Measurements from ENCODE around the gene MEX3A. TPM values are rescaled to one million over a fixed set of nuclear protein-coding genes. Genes with fewer than 3 reads are reported as not detected.
"Not testable (repeated sequence)": the region's sequence is repeated elsewhere in the genome, so short reads cannot be mapped to it uniquely, and the experiment has no call there.

Gene MEX3A
- total RNA-seq, 2 donors from 2014 or later = 0.15 to 0.47 TPM

GRCh38 chr1:156074661-156075060 is 7.6 kb downstream of the MEX3A start:
- H3K36me3 ChIP-seq = no peaks in the 10 kb centered on the region
- no peak for DNase-seq (ENCODE audit: low spot score)
- H3K27me3 ChIP-seq = no peaks in the 10 kb centered on the region
- TF ChIP-seq, protein P1, sequence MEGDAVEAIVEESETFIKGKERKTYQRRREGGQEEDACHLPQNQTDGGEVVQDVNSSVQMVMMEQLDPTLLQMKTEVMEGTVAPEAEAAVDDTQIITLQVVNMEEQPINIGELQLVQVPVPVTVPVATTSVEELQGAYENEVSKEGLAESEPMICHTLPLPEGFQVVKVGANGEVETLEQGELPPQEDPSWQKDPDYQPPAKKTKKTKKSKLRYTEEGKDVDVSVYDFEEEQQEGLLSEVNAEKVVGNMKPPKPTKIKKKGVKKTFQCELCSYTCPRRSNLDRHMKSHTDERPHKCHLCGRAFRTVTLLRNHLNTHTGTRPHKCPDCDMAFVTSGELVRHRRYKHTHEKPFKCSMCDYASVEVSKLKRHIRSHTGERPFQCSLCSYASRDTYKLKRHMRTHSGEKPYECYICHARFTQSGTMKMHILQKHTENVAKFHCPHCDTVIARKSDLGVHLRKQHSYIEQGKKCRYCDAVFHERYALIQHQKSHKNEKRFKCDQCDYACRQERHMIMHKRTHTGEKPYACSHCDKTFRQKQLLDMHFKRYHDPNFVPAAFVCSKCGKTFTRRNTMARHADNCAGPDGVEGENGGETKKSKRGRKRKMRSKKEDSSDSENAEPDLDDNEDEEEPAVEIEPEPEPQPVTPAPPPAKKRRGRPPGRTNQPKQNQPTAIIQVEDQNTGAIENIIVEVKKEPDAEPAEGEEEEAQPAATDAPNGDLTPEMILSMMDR (IDR thresholded peaks at IDR 0.05) = no peak
- H3K9me3 ChIP-seq = no peaks in the 10 kb centered on the region
- no peak overlapping the region for H3K27ac ChIP-seq
- H3K4me1 ChIP-seq = peaks cover 0 to 18% of the 10 kb centered on the region in 2 donors
- H3K4me3 ChIP-seq = no peak overlapping the region

- H3K27me3 ChIP-seq = no peaks in the 10 kb centered on the region
- H3K4me1 ChIP-seq = peaks cover 0 to 18% of the 10 kb centered on the region in 2 donors
- no peaks in the 10 kb centered on the region for H3K36me3 ChIP-seq
- no peak for DNase-seq (ENCODE audit: low spot score)
- no peaks in the 10 kb centered on the region for H3K9me3 ChIP-seq
- no peak overlapping the region for H3K27ac ChIP-seq
- TF ChIP-seq, protein P1 (IDR thresholded peaks at IDR 0.05) = no peak
- H3K4me3 ChIP-seq = no peak overlapping the region
Observed at GRCh38 chr1:156073740-156074139, 8.5 kb downstream of the MEX3A start.

- no peaks in the 10 kb centered on the region for H3K9me3 ChIP-seq
Observed at GRCh38 chr1:156073110-156073687, 9.1 kb downstream of the MEX3A start.

GRCh38 chr1:156072251-156072650 is 10.0 kb downstream of the MEX3A start:
- TF ChIP-seq, protein P1 (IDR thresholded peaks at IDR 0.05) = no peak
- Histone ChIP-seq H3K4me1 (peaks cover 0 to 18% of the 10 kb centered on the region in 2 donors), H3K9me3 (no peaks in the 10 kb centered on the region), H3K36me3 (no peaks in the 10 kb centered on the region), H3K27ac (no peak overlapping the region), H3K27me3 (no peaks in the 10 kb centered on the region), H3K4me3 (no peak overlapping the region)
- no peak for DNase-seq (ENCODE audit: low spot score)

More at GRCh38 chr1:156073110-156073687, 9.1 kb downstream of the MEX3A start:
- Histone ChIP-seq H3K4me3 (no peak overlapping the region), H3K27me3 (no peaks in the 10 kb centered on the region), H3K36me3 (no peaks in the 10 kb centered on the region), H3K27ac (no peak overlapping the region), H3K4me1 (peaks cover 0 to 18% of the 10 kb centered on the region in 2 donors)
- DNase-seq (ENCODE audit: low spot score) = no peak
- TF ChIP-seq, protein P1 (IDR thresholded peaks at IDR 0.05) = no peak

DNA sequence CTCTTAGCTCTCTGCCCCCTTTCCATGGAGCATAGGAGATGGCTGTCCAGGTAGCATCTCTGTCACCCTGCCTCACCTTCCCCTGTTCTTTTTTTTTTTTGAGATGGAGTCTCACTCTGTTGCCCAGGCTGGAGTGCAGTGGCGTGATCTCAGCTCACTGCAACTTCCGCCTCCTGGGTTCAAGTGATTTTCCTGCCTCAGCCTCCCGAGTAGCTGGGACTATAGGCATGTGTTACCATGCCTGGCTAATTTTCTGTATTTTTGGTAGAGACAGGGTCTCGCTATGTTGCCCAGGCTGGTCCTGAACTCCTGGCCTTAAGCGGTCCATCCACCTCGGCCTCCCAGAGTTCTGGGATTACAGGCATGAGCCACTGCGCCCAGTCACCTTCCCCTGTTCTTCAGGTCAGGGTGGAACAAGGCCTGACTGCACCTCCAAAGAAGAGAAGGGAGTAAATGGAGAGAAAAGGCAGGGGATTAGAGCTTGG is 10.9 kb downstream of the MEX3A start:
- not testable (repeated sequence) for H3K9me3 ChIP-seq; DNase-seq (ENCODE audit: low spot score)

GRCh38 chr1:156070548-156070947 is 11.7 kb downstream of the MEX3A start:
- H3K27ac ChIP-seq = no peak overlapping the region
- no peak overlapping the region for H3K4me3 ChIP-seq
- H3K36me3 ChIP-seq = no peaks in the 10 kb centered on the region
- DNase-seq (ENCODE audit: low spot score) = no peak
- TF ChIP-seq, protein P1 (IDR thresholded peaks at IDR 0.05) = no peak
- no peaks in the 10 kb centered on the region for H3K27me3 ChIP-seq
- no peaks in the 10 kb centered on the region for H3K9me3 ChIP-seq
- H3K4me1 ChIP-seq = peaks cover 0 to 7% of the 10 kb centered on the region in 2 donors

More for the DNA sequence above, 10.9 kb downstream of the MEX3A start:
- not testable (repeated sequence) for H3K27me3 ChIP-seq, H3K4me3 ChIP-seq, H3K36me3 ChIP-seq, H3K27ac ChIP-seq
- H3K4me1 ChIP-seq = peaks cover 0 to 16% of the 10 kb centered on the region in 2 donors

All from right atrium auricular region (tissue), 2 donors.